H1 (cell line): ENCODE data around the gene MKNK2.

Experiments used
- ASH2L ChIP-seq: fragments of 200-600, 300-600 bp; sonication (generic); IDR thresholded peaks from one replicate; pipeline ENCODE4 v1.7.1; 2017; ENCODE audit warnings: low read length
- EP300 ChIP-seq, 2 experiments: IDR thresholded peaks; 1 replicate in 1 of 2; 2 replicates in 1 of 2; pipeline ENCODE4 v1.6.1; 2011 to 2012; ENCODE audit warnings: low read depth in 2 of 2, low read length in 2 of 2, mild to moderate bottlenecking in 2 of 2, borderline replicate concordance in 1 of 2, inconsistent platforms in 1 of 2, moderate library complexity in 1 of 2
- EZH2 ChIP-seq: fragments of 200-600 bp; sonication (generic); IDR thresholded peaks from 2 replicates; pipeline ENCODE4 v1.7.1; 2012; ENCODE audit warnings: low read depth, mild to moderate bottlenecking, moderate library complexity, low read length, inconsistent platforms; ENCODE audit not compliant: severe bottlenecking
- JUN ChIP-seq: IDR thresholded peaks from 2 replicates; pipeline ENCODE4 v1.6.1; 2011; ENCODE audit warnings: low read depth, mild to moderate bottlenecking, improper control_type of control experiment, low read length
- NANOG ChIP-seq: IDR thresholded peaks from 2 replicates; pipeline ENCODE4 v1.6.1; 2011; ENCODE audit warnings: low read length, low read depth, mild to moderate bottlenecking, inconsistent platforms; ENCODE audit not compliant: insufficient read depth, poor library complexity, severe bottlenecking
- POLR2A ChIP-seq, 2 experiments: IDR thresholded peaks; 1 replicate in 1 of 2; 2 replicates in 1 of 2; pipeline ENCODE4 v1.6.1; 2011; ENCODE audit warnings: low read depth in 2 of 2, low read length in 2 of 2, mild to moderate bottlenecking in 2 of 2; ENCODE audit errors: control extremely low read depth in 1 of 2
- POLR2AphosphoS5 ChIP-seq: IDR thresholded peaks from 2 replicates; pipeline ENCODE4 v1.6.1; 2011; ENCODE audit warnings: low read depth, low read length
- RXRA ChIP-seq: IDR thresholded peaks from 2 replicates; pipeline ENCODE4 v1.6.1; 2011; ENCODE audit warnings: low read depth, mild to moderate bottlenecking, low read length, moderate library complexity; ENCODE audit not compliant: insufficient read depth
- TAF1 ChIP-seq: IDR thresholded peaks from 2 replicates; pipeline ENCODE4 v1.6.1; 2011; ENCODE audit warnings: mild to moderate bottlenecking, low read depth, low read length
- TAF7 ChIP-seq: optimal IDR thresholded peaks from 2 replicates; pipeline ENCODE3; 2011; ENCODE audit warnings: low read depth, mild to moderate bottlenecking, inconsistent platforms, low read length, moderate library complexity, borderline replicate concordance
- ZNF274 ChIP-seq: IDR thresholded peaks from 2 replicates; pipeline ENCODE4 v1.7.0; 2012; ENCODE audit warnings: low read length, borderline replicate concordance; ENCODE audit errors: extremely low read depth
- TF ChIP-seq, protein P1 (sequence below), 3 experiments: IDR thresholded peaks; 1 replicate in 2 of 3; 2 replicates in 1 of 3; pipeline versions ENCODE4 v1.5.1 to v1.6.1; 2011; ENCODE audit warnings: low read length in 3 of 3, mild to moderate bottlenecking in 3 of 3, inconsistent platforms in 2 of 3, low read depth in 1 of 3, moderate library complexity in 1 of 3; ENCODE audit not compliant: insufficient read depth in 1 of 3; ENCODE audit errors: control extremely low read depth in 1 of 3

DNA sequence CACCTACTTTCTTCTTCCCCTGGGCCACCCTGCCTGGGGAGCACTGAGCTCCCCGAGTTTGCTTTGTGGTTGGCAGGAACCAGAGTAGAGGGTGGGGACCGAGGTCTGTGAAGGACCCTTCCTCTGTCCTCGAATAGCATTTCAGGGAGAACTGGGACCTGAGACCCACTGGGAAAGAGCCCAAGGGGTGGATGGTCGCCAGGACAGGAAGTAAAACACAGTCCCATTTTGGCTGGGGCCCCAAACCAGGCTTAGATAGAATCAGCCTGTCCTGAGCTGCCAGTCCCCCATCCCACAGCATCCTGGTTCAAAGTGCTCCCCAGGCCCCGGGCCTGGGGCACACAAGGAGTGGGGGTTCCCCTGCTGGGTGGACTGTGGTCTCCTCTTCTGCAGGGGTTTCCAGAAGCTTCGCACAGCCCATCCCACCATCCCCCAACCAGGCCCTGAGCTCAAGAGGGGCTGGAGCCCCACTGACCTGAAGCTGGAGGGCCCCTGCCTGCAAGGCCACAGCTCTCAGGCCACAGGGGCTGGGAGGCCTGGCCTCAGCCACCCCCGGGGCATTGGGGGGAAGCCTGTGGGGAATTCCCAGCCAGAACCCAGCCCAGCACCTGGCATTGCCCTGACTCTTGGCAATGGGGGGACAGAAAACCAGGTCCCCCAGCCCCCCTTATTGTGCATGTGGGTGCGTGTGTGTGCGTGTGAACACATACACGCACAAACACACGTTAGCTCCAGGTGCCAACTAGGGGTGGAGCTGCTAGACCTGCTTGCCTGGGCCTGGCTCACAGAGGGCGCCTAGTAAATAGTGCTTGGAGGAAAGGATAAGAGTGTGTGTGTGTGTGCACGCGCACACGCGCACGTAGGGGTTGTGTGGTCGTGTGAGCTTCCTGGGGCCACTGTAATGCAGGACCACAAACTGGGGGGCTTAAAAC is 995 bp upstream of the MKNK2 start:
- TF ChIP-seq, protein P1, sequence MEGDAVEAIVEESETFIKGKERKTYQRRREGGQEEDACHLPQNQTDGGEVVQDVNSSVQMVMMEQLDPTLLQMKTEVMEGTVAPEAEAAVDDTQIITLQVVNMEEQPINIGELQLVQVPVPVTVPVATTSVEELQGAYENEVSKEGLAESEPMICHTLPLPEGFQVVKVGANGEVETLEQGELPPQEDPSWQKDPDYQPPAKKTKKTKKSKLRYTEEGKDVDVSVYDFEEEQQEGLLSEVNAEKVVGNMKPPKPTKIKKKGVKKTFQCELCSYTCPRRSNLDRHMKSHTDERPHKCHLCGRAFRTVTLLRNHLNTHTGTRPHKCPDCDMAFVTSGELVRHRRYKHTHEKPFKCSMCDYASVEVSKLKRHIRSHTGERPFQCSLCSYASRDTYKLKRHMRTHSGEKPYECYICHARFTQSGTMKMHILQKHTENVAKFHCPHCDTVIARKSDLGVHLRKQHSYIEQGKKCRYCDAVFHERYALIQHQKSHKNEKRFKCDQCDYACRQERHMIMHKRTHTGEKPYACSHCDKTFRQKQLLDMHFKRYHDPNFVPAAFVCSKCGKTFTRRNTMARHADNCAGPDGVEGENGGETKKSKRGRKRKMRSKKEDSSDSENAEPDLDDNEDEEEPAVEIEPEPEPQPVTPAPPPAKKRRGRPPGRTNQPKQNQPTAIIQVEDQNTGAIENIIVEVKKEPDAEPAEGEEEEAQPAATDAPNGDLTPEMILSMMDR (IDR thresholded peaks at IDR 0.05; ENCODE audit: control extremely low read depth in 1 of 3, insufficient read depth in 1 of 3, low read depth in 1 of 3, low read length in 3 of 3) = no peak
- TF ChIP-seq TAF7 (no peak), TAF1 (no peak), POLR2A (IDR thresholded peaks at IDR 0.05; ENCODE audit: control extremely low read depth in 1 of 2, low read depth in 2 of 2, low read length in 2 of 2) (no peak), NANOG (no peak), EZH2 (no peak), RXRA (no peak), ASH2L (no peak), POLR2AphosphoS5 (no peak), JUN (no peak), ZNF274 (no peak), EP300 (IDR thresholded peaks at IDR 0.05; ENCODE audit: borderline replicate concordance in 1 of 2, low read depth in 2 of 2, low read length in 2 of 2) (no peak)
